KMS-11 (cell line): ENCODE results near the gene KCNMB1.

Source experiments
- H2AFZ ChIP-seq: fragments of 200-600 bp; sonication (generic); 2 replicates; pipeline ENCODE4 v1.6.1; 2016; ENCODE audit warnings: antibody characterized with exemption, mixed run types, low read depth
- H3K27ac ChIP-seq: fragments of 200-600 bp; sonication (generic); 2 replicates; pipeline ENCODE4 v1.6.1; 2016; ENCODE audit warnings: mild to moderate bottlenecking, mixed run types
- H3K27me3 ChIP-seq: fragments of 200-600 bp; sonication (generic); 2 replicates; pipeline ENCODE4 v1.6.1; 2017; ENCODE audit warnings: mild to moderate bottlenecking, low read depth, mixed run types, moderate library complexity; ENCODE audit not compliant: insufficient read depth
- H3K36me3 ChIP-seq: fragments of 200-600 bp; sonication (generic); 2 replicates; pipeline ENCODE4 v1.6.1; 2017; ENCODE audit warnings: mild to moderate bottlenecking, mixed run types; ENCODE audit not compliant: insufficient read depth
- H3K4me1 ChIP-seq: fragments of 200-600 bp; sonication (generic); 2 replicates; pipeline ENCODE4 v1.6.1; 2016; ENCODE audit warnings: mild to moderate bottlenecking, low read depth, mixed run types; ENCODE audit not compliant: poor library complexity, severe bottlenecking
- H3K4me2 ChIP-seq: fragments of 200-600 bp; sonication (generic); 2 replicates; pipeline ENCODE4 v1.7.0; 2016; ENCODE audit warnings: mild to moderate bottlenecking, mixed run types
- H3K4me3 ChIP-seq: fragments of 200-600 bp; sonication (generic); IDR thresholded peaks from 2 replicates; pipeline ENCODE4 v1.6.1; 2017; ENCODE audit warnings: low read depth, low read length, mixed read lengths; ENCODE audit not compliant: insufficient read depth
- H3K79me2 ChIP-seq: fragments of 200-600 bp; sonication (generic); 2 replicates; pipeline ENCODE4 v1.6.1; 2016; ENCODE audit warnings: low read depth, mixed run types; ENCODE audit not compliant: insufficient read depth
- H3K9ac ChIP-seq: fragments of 200-600 bp; sonication (generic); 2 replicates; pipeline ENCODE4 v1.6.1; 2016; ENCODE audit warnings: mild to moderate bottlenecking, mixed run types
- H4K20me1 ChIP-seq: fragments of 200-600 bp; sonication (generic); 2 replicates; pipeline ENCODE4 v1.6.1; 2016; ENCODE audit warnings: mild to moderate bottlenecking, mixed run types; ENCODE audit not compliant: insufficient read depth
- CTCF ChIP-seq: fragments of 200-600 bp; sonication (generic); conservative IDR thresholded peaks from 2 replicates; pipeline ENCODE4 v1.6.1; 2017; ENCODE audit warnings: low read depth, mild to moderate bottlenecking, antibody characterized with exemption, low read length, moderate library complexity, mixed read lengths

Gene KCNMB1

GRCh38 chr5:170410401-170410800 is 21.2 kb upstream of the KCNMB1 start:
- Histone ChIP-seq H3K4me2 (no peak overlapping the region), H3K4me3 (no peak overlapping the region), H2AFZ (no peak overlapping the region), H3K9ac (no peak overlapping the region), H3K4me1 (no peaks in the 10 kb centered on the region), H3K27ac (no peak overlapping the region), H3K79me2 (no peaks in the 10 kb centered on the region), H3K36me3 (no peaks in the 10 kb centered on the region), H4K20me1 (no peaks in the 10 kb centered on the region), H3K27me3 (no peaks in the 10 kb centered on the region)
- no peak for TF ChIP-seq CTCF

DNA sequence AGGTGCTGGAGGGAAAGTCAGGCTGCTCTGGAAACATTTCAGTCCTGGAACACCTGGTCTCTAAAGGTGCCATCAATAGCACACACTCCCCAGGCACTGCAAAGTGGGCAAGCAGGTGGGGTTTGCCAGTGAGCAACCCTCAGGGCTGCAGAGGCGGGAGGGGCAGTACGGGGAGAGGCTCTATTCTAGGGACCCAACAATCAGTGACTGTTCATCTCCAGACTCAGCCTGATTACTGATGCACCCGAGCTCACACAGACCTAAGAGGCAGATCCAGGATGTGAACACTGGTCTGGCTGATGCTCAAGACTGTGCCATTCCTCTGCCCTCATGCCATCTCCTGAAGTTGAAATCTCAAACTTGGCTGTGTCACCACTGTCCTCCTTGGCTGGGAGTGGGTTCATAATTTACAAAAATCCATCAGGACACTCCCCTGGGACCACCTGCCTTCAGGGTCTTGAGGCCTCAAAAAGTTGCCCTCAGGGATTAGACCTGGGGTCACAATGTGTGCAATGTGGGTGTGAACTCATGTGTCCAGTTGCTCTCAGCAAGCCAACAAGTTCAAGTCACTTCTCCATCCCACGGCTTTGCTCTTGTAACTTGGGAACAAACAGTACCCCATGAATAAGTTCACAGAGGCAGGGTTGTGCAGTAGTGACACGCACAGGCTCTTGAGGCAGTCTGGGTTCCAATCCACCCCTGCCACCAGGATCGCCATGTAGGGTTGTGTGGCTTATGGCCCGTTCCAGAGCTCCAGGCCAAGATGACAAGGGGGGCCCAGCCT is 19.9 kb upstream of the KCNMB1 start:
- H3K27ac ChIP-seq, result no peak overlapping the region
- H3K9ac ChIP-seq, result no peak overlapping the region
- H4K20me1 ChIP-seq, result no peaks in the 10 kb centered on the region
- no peaks in the 10 kb centered on the region for H3K36me3 ChIP-seq
- TF ChIP-seq CTCF, result no peak
- H3K4me3 ChIP-seq, result no peak overlapping the region
- H3K4me2 ChIP-seq, result no peak overlapping the region
- H2AFZ ChIP-seq, result no peak overlapping the region
- no peaks in the 10 kb centered on the region for H3K79me2 ChIP-seq
- H3K4me1 ChIP-seq, result no peaks in the 10 kb centered on the region
- H3K27me3 ChIP-seq, result no peaks in the 10 kb centered on the region

GRCh38 chr5:170408226-170408625 is 19.1 kb upstream of the KCNMB1 start:
- Histone ChIP-seq H2AFZ (no peak overlapping the region), H3K36me3 (no peaks in the 10 kb centered on the region), H3K79me2 (no peaks in the 10 kb centered on the region), H3K4me2 (no peak overlapping the region), H3K27me3 (no peaks in the 10 kb centered on the region), H3K4me3 (no peak overlapping the region), H4K20me1 (no peaks in the 10 kb centered on the region), H3K9ac (no peak overlapping the region), H3K27ac (no peak overlapping the region), H3K4me1 (no peaks in the 10 kb centered on the region)
- no peak for TF ChIP-seq CTCF

- Histone ChIP-seq H2AFZ (no peak overlapping the region), H3K27me3 (no peaks in the 10 kb centered on the region), H3K4me2 (no peak overlapping the region), H4K20me1 (no peaks in the 10 kb centered on the region), H3K79me2 (no peaks in the 10 kb centered on the region), H3K36me3 (no peaks in the 10 kb centered on the region), H3K4me1 (no peaks in the 10 kb centered on the region), H3K27ac (no peak overlapping the region), H3K4me3 (no peak overlapping the region), H3K9ac (no peak overlapping the region)
- TF ChIP-seq CTCF, result no peak
These were observed 17.9 kb upstream of the KCNMB1 start for GRCh38 chr5:170407062-170407461.
